PC-9 (cell line): Measurements from ENCODE around the gene ANKRD52. TPM values are rescaled to one million over a fixed set of nuclear protein-coding genes. Genes with fewer than 3 reads are reported as not detected.
"Not testable (repeated sequence)": the region's sequence is repeated elsewhere in the genome, so short reads cannot be mapped to it uniquely, and the experiment has no call there.

ENCODE experiments used
- BruUV-seq: library from RNA; stranded (reverse); fragments of 400-500 nt; replicated peaks from 2 replicates; lab custom pipeline; 2021; lab: Mats Ljungman, UMichigan
- CTCF ChIA-PET: fragments of 300-600 bp; sonication (Branson Sonifier 250); formaldehyde crosslinking; loops from one replicate; lab custom pipeline; 2022; ENCODE audit warnings: antibody characterized with exemption; lab: Charles Lee
- POLR2A ChIA-PET: fragments of 300-600 bp; sonication (Branson Sonifier 250); formaldehyde crosslinking; loops from one replicate; lab custom pipeline; 2022; ENCODE audit warnings: antibody characterized with exemption; ENCODE audit not compliant: unreplicated experiment; lab: Charles Lee
- DNase-seq, 2 experiments: peaks; one replicate each; pipeline versions ENCODE4 v3.0.0 to v3.0.0-alpha.2; 2015 to 2022; ENCODE audit warnings: mixed read lengths in 1 of 2
- H2AFZ ChIP-seq: fragments of 200-600 bp; sonication (generic); 2 replicates; pipeline ENCODE4 v1.8.1; 2017; ENCODE audit warnings: antibody characterized with exemption
- H3F3A ChIP-seq: fragments of 200-600 bp; sonication (generic); 2 replicates; pipeline ENCODE4 v1.8.1; 2017; ENCODE audit warnings: antibody characterized with exemption, mild to moderate bottlenecking, low read depth; ENCODE audit not compliant: insufficient read depth
- H3K27ac ChIP-seq: fragments of 200-600 bp; sonication (generic); 2 replicates; pipeline ENCODE4 v1.6.1; 2016; ENCODE audit warnings: mixed run types
- H3K27me3 ChIP-seq: fragments of 200-600 bp; sonication (generic); 2 replicates; pipeline ENCODE4 v1.6.1; 2016; ENCODE audit warnings: low read depth, mixed run types; ENCODE audit not compliant: insufficient read depth
- H3K36me3 ChIP-seq: fragments of 200-600 bp; sonication (generic); 2 replicates; pipeline ENCODE4 v1.6.1; 2016; ENCODE audit warnings: low read depth, mixed run types
- H3K4me1 ChIP-seq: fragments of 200-600 bp; sonication (generic); replicated peaks from 2 replicates; pipeline ENCODE4 v1.6.1; 2016; ENCODE audit warnings: mixed run types; ENCODE audit not compliant: insufficient read depth
- H3K4me2 ChIP-seq: fragments of 200-600 bp; sonication (generic); 2 replicates; pipeline ENCODE4 v1.6.1; 2017; ENCODE audit warnings: mixed run types
- H3K4me3 ChIP-seq: fragments of 200-600 bp; sonication (generic); 2 replicates; pipeline ENCODE4 v1.6.1; 2016; ENCODE audit warnings: mixed run types
- H3K79me2 ChIP-seq: fragments of 200-600 bp; sonication (generic); 2 replicates; pipeline ENCODE4 v1.6.1; 2017; ENCODE audit warnings: low read depth, mixed run types
- H3K9me2 ChIP-seq: fragments of 200-600 bp; sonication (generic); 2 replicates; pipeline ENCODE4 v1.8.1; 2017; ENCODE audit warnings: mild to moderate bottlenecking; ENCODE audit not compliant: insufficient read depth
- H3K9me3 ChIP-seq: fragments of 200-600 bp; sonication (generic); 2 replicates; pipeline ENCODE4 v1.8.1; 2016; ENCODE audit warnings: low read depth; ENCODE audit not compliant: insufficient read depth
- H4K20me1 ChIP-seq: fragments of 200-600 bp; sonication (generic); 2 replicates; pipeline ENCODE4 v1.8.1; 2017; ENCODE audit not compliant: insufficient read depth
- CTCF ChIP-seq: fragments of 200-600 bp; sonication (generic); conservative IDR thresholded peaks from 2 replicates; pipeline ENCODE4 v1.6.1; 2017; ENCODE audit warnings: mixed run types, antibody characterized with exemption, mild to moderate bottlenecking, moderate library complexity
- EZH2 ChIP-seq: fragments of 200-600 bp; sonication (generic); IDR thresholded peaks from 2 replicates; pipeline ENCODE4 v1.8.0; 2017; ENCODE audit warnings: antibody characterized with exemption, low read depth
- intact Hi-C: fragments of 100-400 bp; cut with micrococcal nuclease; formaldehyde crosslinking; loops from one replicate; pipeline ENCODE4 v1.10.0; 2022; ENCODE audit not compliant: unreplicated experiment
- total RNA-seq: library from RNA; stranded (reverse); gene quantifications from 2 replicates; pipeline ENCODE4 v1.2.3, GENCODE V29; 2021

ANKRD52 gene
- total RNA-seq, 1 experiment from 2014 or later = 59.4 TPM

GRCh38 chr12:56288705-56289387 is 30.7 kb upstream of the ANKRD52 start:
- Histone ChIP-seq H3K9me3 (no peaks in the 10 kb centered on the region), H3K27ac (no peak overlapping the region), H3K36me3 (peaks cover 11% of the 10 kb centered on the region; the same call in 1 of the 2 replicates), H3K4me2 (no peak overlapping the region), H4K20me1 (peaks cover 10% of the 10 kb centered on the region), H2AFZ (no peak overlapping the region), H3K27me3 (no peaks in the 10 kb centered on the region), H3K4me1 (peaks cover 35% of the 10 kb centered on the region), H3K4me3 (no peak overlapping the region), H3K9me2 (no peaks in the 10 kb centered on the region), H3K79me2 (peaks cover 47% of the 10 kb centered on the region), H3F3A (peaks cover 41% of the 10 kb centered on the region)
- POLR2A ChIA-PET = no interaction called here
- TF ChIP-seq EZH2 (no peak), CTCF (no peak)
- intact Hi-C loops = no loop called here
- CTCF ChIA-PET = interaction anchor here (0.6 kb wide), 1 partner anchor 69 kb away, joined by 5 read pairs; no protein-coding TSS in a partner anchor
- no peak for DNase-seq
- no TSS peak for BruUV-seq

- ChIA-PET POLR2A (interaction anchor here (0.7 to 0.8 kb wide), 2 partner anchors 178 to 190 kb away, joined by 3 to 4 read pairs; no protein-coding TSS in a partner anchor), CTCF (interaction anchor here (0.6 kb wide), 1 partner anchor 93 kb away, joined by 3 read pairs; no protein-coding TSS in a partner anchor)
- Histone ChIP-seq H3K27ac (no peak overlapping the region), H4K20me1 (peaks cover 4% of the 10 kb centered on the region; the same call in 1 of the 2 replicates), H3K79me2 (peaks cover 36% of the 10 kb centered on the region), H3K4me3 (no peak overlapping the region), H2AFZ (no peak overlapping the region), H3K9me3 (no peaks in the 10 kb centered on the region), H3K4me2 (no peak overlapping the region), H3K36me3 (peaks cover 26% of the 10 kb centered on the region), H3F3A (peaks cover 24% of the 10 kb centered on the region), H3K9me2 (no peaks in the 10 kb centered on the region), H3K4me1 (peaks cover 12% of the 10 kb centered on the region), H3K27me3 (no peaks in the 10 kb centered on the region)
- intact Hi-C loops = no loop called here
- BruUV-seq = no TSS peak
- TF ChIP-seq CTCF (no peak), EZH2 (no peak)
- no peak for DNase-seq
These were observed 28.1 kb upstream of the ANKRD52 start for GRCh38 chr12:56286044-56286830.

- H3K27me3 ChIP-seq, H3K4me3 ChIP-seq, H3K4me1 ChIP-seq, intact Hi-C loops, H3K9me2 ChIP-seq, H2AFZ ChIP-seq, DNase-seq, BruUV-seq, H3K27ac ChIP-seq, H3K9me3 ChIP-seq, H4K20me1 ChIP-seq, POLR2A ChIA-PET, H3K4me2 ChIP-seq, CTCF ChIA-PET: not testable (repeated sequence)
- peaks cover 21% of the 10 kb centered on the region for H3K36me3 ChIP-seq
- H3K79me2 ChIP-seq = peaks cover 18% of the 10 kb centered on the region
- peaks cover 10% of the 10 kb centered on the region; the same call in 1 of the 2 replicates for H3F3A ChIP-seq
These were observed 26.1 kb upstream of the ANKRD52 start for GRCh38 chr12:56284263-56284662.
